A673 (cell line): Measurements from ENCODE around the gene MSH5. TPM values are rescaled to one million over a fixed set of nuclear protein-coding genes. Genes with fewer than 3 reads are reported as not detected.
A peak's percentile ranks its signal among the peaks of the same experiment; 100 is the strongest.

Source experiments
- BruUV-seq: library from RNA; stranded (reverse); fragments of 400-500 nt; replicated peaks from 2 replicates; lab custom pipeline; 2021; lab: Mats Ljungman, UMichigan
- CTCF ChIA-PET: fragments of 300-600 bp; sonication (Branson Sonifier 250); formaldehyde crosslinking; loops from one replicate; lab custom pipeline; 2022; ENCODE audit warnings: antibody characterized with exemption; lab: Charles Lee
- POLR2A ChIA-PET: fragments of 300-600 bp; sonication (Branson Sonifier 250); formaldehyde crosslinking; loops from one replicate; lab custom pipeline; 2022; ENCODE audit warnings: antibody characterized with exemption; ENCODE audit not compliant: low non-redundant PET; lab: Charles Lee
- DNase-seq: peaks from one replicate; pipeline ENCODE4 v3.0.0-alpha.2; 2015; ENCODE audit warnings: low spot score
- H3K27ac ChIP-seq: fragments of 200-600 bp; sonication (generic); 2 replicates; pipeline ENCODE4 v1.5.1; 2016; ENCODE audit warnings: mixed run types, low read depth, mild to moderate bottlenecking, mixed read lengths, antibody characterized with exemption, low read length; ENCODE audit not compliant: poor library complexity, severe bottlenecking
- H3K27me3 ChIP-seq: fragments of 200-600 bp; sonication (generic); replicated peaks from 2 replicates; pipeline ENCODE4 v1.6.1; 2017; ENCODE audit warnings: mixed run types, low read depth, mild to moderate bottlenecking, mixed read lengths, antibody characterized with exemption, low read length; ENCODE audit not compliant: insufficient read depth, poor library complexity
- H3K36me3 ChIP-seq: fragments of 200-600 bp; sonication (generic); 2 replicates; pipeline ENCODE4 v1.6.1; 2016; ENCODE audit warnings: mixed run types, mild to moderate bottlenecking, mixed read lengths, antibody characterized with exemption, low read length; ENCODE audit not compliant: insufficient read depth, poor library complexity, severe bottlenecking
- H3K4me1 ChIP-seq: fragments of 200-600 bp; sonication (generic); 2 replicates; pipeline ENCODE4 v1.6.1; 2017; ENCODE audit warnings: mixed run types, mild to moderate bottlenecking, mixed read lengths, antibody characterized with exemption, low read length; ENCODE audit not compliant: insufficient read depth, poor library complexity, severe bottlenecking
- H3K4me3 ChIP-seq: fragments of 200-600 bp; sonication (generic); 2 replicates; pipeline ENCODE4 v1.5.1; 2016; ENCODE audit warnings: low read depth, mixed run types, mild to moderate bottlenecking, mixed read lengths, low read length; ENCODE audit not compliant: poor library complexity, severe bottlenecking
- H3K9me3 ChIP-seq: fragments of 200-600 bp; sonication (generic); 2 replicates; pipeline ENCODE4 v1.6.1; 2016; ENCODE audit warnings: mixed run types, low read depth, mild to moderate bottlenecking, mixed read lengths, antibody characterized with exemption, low read length; ENCODE audit not compliant: poor library complexity, severe bottlenecking
- EZH2 ChIP-seq: fragments of 200-600 bp; sonication (generic); IDR thresholded peaks from 2 replicates; pipeline ENCODE4 v1.6.1; 2017; ENCODE audit warnings: borderline replicate concordance, low read depth, mild to moderate bottlenecking, mixed read lengths, antibody characterized with exemption, low read length; ENCODE audit not compliant: poor library complexity, severe bottlenecking
- intact Hi-C: fragments of 100-400 bp; cut with micrococcal nuclease; formaldehyde crosslinking; loops from one replicate; pipeline ENCODE4 v1.10.0; 2022; ENCODE audit not compliant: unreplicated experiment
- total RNA-seq: library from RNA; stranded (reverse); gene quantifications from 2 replicates; pipeline ENCODE4 v1.2.3, GENCODE V29; 2021
- TF ChIP-seq, protein P1 (sequence below): fragments of 300-800, 200-600 bp; sonication (generic); conservative IDR thresholded peaks from 2 replicates; pipeline ENCODE4 v1.5.1; 2017; ENCODE audit warnings: low read depth, mild to moderate bottlenecking, antibody characterized with exemption, low read length, moderate library complexity, mixed read lengths

MSH5 gene
- total RNA-seq, 1 experiment from 2014 or later, result 76.4 TPM

DNA sequence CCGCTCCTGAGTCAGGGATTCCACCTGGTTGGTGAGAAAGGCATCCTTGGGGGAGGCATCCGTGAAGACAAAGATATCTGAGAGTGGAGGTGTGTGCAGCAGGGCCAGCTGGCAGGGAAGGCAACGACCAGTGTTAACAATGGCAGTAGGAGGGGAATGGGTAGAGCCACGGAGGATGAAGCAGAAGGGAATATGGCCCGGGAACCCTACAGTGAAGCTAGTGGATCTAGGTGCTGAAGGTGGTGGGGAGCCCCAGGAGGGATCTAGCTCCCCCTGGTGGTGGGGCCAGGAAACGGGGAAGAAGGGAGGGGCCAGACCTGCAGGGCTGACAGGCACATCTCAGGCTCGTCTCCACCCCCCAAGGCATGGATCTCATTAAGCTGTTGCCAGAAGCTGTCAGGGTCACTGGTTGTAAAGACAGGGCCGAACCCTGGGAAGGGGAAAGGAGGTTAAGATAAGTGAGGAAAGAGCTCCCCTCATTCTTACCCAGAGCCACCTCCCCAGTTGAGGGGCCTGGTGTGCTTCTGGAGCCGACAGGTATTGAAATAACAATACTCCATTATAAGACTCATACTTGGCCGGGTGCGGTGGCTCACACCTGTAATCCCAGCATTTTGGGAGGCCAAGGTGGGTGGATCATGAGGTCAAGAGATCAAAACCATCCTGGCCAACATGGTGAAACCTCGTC is 30.0 kb downstream of the MSH5 start:
- no peak overlapping the region for H3K27ac ChIP-seq
- H3K36me3 ChIP-seq, result no peaks in the 10 kb centered on the region
- no peaks in the 10 kb centered on the region for H3K4me1 ChIP-seq
- H3K9me3 ChIP-seq, result no peaks in the 10 kb centered on the region
- H3K4me3 ChIP-seq, result no peak overlapping the region
- intact Hi-C loops, result no loop called here
- CTCF ChIA-PET, result interaction anchor here (0.6 to 1.3 kb wide), 5 partner anchors 11 to 37 kb away, joined by 3 to 12 read pairs (median 4); partner anchors contain the start of genes LSM2 and MSH5
- POLR2A ChIA-PET, result interaction anchor here (0.6 kb wide), 1 partner anchor 127 kb away, joined by 3 read pairs; no protein-coding TSS in a partner anchor
- TF ChIP-seq EZH2, result no peak
- TF ChIP-seq, protein P1, sequence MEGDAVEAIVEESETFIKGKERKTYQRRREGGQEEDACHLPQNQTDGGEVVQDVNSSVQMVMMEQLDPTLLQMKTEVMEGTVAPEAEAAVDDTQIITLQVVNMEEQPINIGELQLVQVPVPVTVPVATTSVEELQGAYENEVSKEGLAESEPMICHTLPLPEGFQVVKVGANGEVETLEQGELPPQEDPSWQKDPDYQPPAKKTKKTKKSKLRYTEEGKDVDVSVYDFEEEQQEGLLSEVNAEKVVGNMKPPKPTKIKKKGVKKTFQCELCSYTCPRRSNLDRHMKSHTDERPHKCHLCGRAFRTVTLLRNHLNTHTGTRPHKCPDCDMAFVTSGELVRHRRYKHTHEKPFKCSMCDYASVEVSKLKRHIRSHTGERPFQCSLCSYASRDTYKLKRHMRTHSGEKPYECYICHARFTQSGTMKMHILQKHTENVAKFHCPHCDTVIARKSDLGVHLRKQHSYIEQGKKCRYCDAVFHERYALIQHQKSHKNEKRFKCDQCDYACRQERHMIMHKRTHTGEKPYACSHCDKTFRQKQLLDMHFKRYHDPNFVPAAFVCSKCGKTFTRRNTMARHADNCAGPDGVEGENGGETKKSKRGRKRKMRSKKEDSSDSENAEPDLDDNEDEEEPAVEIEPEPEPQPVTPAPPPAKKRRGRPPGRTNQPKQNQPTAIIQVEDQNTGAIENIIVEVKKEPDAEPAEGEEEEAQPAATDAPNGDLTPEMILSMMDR, result peak; percentile 79
- BruUV-seq, result no TSS peak
- no peaks in the 10 kb centered on the region for H3K27me3 ChIP-seq
- DNase-seq, result peak; percentile 63

DNA sequence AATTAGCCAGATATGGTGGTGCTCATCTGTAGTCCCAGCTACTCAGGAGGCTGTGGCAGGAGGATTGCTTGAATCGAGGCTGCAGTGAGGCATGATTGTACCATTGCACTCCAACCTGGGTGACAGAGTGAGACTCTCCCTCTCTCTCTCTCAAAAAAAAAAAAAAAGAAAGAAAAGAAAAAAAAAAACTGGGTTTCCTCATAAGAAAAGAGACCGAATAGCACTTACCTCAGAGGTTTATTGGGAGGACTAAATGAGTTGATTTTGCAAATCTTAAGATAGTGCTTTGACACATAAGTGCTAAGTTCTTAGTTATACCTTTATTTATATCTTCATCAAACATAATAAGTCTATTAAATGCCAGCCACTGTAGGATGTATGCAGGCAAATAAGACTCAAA is 31.1 kb downstream of the MSH5 start:
- no peak for DNase-seq
- Histone ChIP-seq H3K9me3 (no peaks in the 10 kb centered on the region), H3K27ac (no peak overlapping the region), H3K36me3 (no peaks in the 10 kb centered on the region), H3K4me1 (no peaks in the 10 kb centered on the region), H3K27me3 (no peaks in the 10 kb centered on the region), H3K4me3 (no peak overlapping the region)
- TF ChIP-seq EZH2, result no peak
- TF ChIP-seq, protein P1, result no peak
- BruUV-seq, result no TSS peak
- ChIA-PET CTCF (no interaction called here), POLR2A (no interaction called here)
- intact Hi-C loops, result no loop called here

DNA sequence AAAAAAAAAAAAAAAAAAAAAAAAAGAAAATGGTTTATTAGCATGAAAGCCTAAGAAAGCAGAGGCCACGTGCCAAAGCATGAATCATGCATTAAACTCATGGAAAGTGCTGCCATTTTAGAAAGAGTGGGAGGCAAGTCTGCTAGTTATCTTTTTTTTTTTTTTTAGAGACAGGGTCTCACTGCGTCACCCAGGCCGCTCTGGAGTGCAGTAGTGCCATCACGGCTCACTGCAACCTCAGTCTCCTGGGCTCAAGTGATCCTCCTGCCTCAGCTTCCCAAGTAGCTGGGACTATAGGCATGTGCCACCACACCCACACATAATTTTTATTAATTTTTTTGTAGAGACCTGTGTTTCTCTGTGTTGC is 32.2 kb downstream of the MSH5 start:
- no peaks in the 10 kb centered on the region for H3K36me3 ChIP-seq
- no peak overlapping the region for H3K4me3 ChIP-seq
- no TSS peak for BruUV-seq
- H3K27ac ChIP-seq, result no peak overlapping the region
- no peaks in the 10 kb centered on the region for H3K27me3 ChIP-seq
- intact Hi-C loops, result no loop called here
- ChIA-PET CTCF (no interaction called here), POLR2A (no interaction called here)
- no peak for TF ChIP-seq EZH2
- TF ChIP-seq, protein P1, result no peak
- H3K9me3 ChIP-seq, result no peaks in the 10 kb centered on the region
- DNase-seq, result peak; percentile 73
- peaks cover 5% of the 10 kb centered on the region for H3K4me1 ChIP-seq
